ENCODE data around the gene HCRTR1.

The HCRTR1 gene

GRCh38 chr1:31650161-31651088 lies 32.9 kb downstream of the HCRTR1 start:
- DNase-seq (ENCODE audit: low spot score), result no peak

GRCh38 chr1:31651089-31651420 lies 33.6 kb downstream of the HCRTR1 start:
- DNase-seq (ENCODE audit: low spot score), result no peak

- no peak for DNase-seq (ENCODE audit: low spot score)
Measured at GRCh38 chr1:31651766-31652165, 34.3 kb downstream of the HCRTR1 start.

GRCh38 chr1:31652891-31653499 lies 35.5 kb downstream of the HCRTR1 start:
- DNase-seq (ENCODE audit: low spot score), result no peak

- no peak for DNase-seq (ENCODE audit: low spot score)
Measured at GRCh38 chr1:31653717-31654473, 36.4 kb downstream of the HCRTR1 start.

GRCh38 chr1:31654474-31654776 lies 36.9 kb downstream of the HCRTR1 start:
- DNase-seq (ENCODE audit: low spot score), result no peak

- no peak for DNase-seq (ENCODE audit: low spot score)
Measured at GRCh38 chr1:31655104-31655503, 37.6 kb downstream of the HCRTR1 start.

GRCh38 chr1:31655756-31656155 lies 38.3 kb downstream of the HCRTR1 start:
- no peak for DNase-seq (ENCODE audit: low spot score)

- DNase-seq (ENCODE audit: low spot score), result no peak
Measured at GRCh38 chr1:31657020-31657804, 39.7 kb downstream of the HCRTR1 start.

GRCh38 chr1:31657972-31658510 lies 40.6 kb downstream of the HCRTR1 start:
- DNase-seq (ENCODE audit: low spot score), result no peak

- DNase-seq (ENCODE audit: low spot score), result no peak
Measured at GRCh38 chr1:31658721-31659120, 41.2 kb downstream of the HCRTR1 start.

- DNase-seq (ENCODE audit: low spot score), result no peak
Measured at GRCh38 chr1:31659889-31660288, 42.4 kb downstream of the HCRTR1 start.

- DNase-seq (ENCODE audit: low spot score), result no peak
Measured at GRCh38 chr1:31660871-31661455, 43.5 kb downstream of the HCRTR1 start.

- DNase-seq (ENCODE audit: low spot score), result no peak
Measured at GRCh38 chr1:31661856-31662255, 44.4 kb downstream of the HCRTR1 start.

- no peak for DNase-seq (ENCODE audit: low spot score)
Measured at GRCh38 chr1:31662463-31662862, 45.0 kb downstream of the HCRTR1 start.

GRCh38 chr1:31663622-31664452 lies 46.3 kb downstream of the HCRTR1 start:
- peak; percentile 78 for DNase-seq (ENCODE audit: low spot score)

- no peak for DNase-seq (ENCODE audit: low spot score)
Measured at GRCh38 chr1:31664528-31664927, 47.0 kb downstream of the HCRTR1 start.

GRCh38 chr1:31665234-31665878 lies 47.9 kb downstream of the HCRTR1 start:
- no peak for DNase-seq (ENCODE audit: low spot score)

- DNase-seq (ENCODE audit: low spot score), result no peak
Measured at GRCh38 chr1:31666263-31666963, 48.9 kb downstream of the HCRTR1 start.
